GM12878 (cell line): ENCODE data around the gene TSSK2. TPM values are rescaled to one million over a fixed set of nuclear protein-coding genes. Genes with fewer than 3 reads are reported as not detected.

Experiments
- ATAC-seq: fragments of 200-7000 bp; cut with Tn5 transposase; 3 replicates; pipeline ENCODE4 v1.9.1; 2020; ENCODE audit warnings: mild to moderate bottlenecking, moderate library complexity
- BruUV-seq: library from RNA; stranded (reverse); fragments of 400-500 nt; replicated peaks from 2 replicates; lab custom pipeline; 2021; lab: Mats Ljungman, UMichigan
- CTCF ChIA-PET: fragments of 300-600 bp; sonication (Branson Sonifier 250); formaldehyde crosslinking; extraction: SDS; loops from one replicate; lab custom pipeline; 2021; ENCODE audit warnings: inconsistent platforms; lab: Yijun Ruan, JAX
- POLR2A ChIA-PET: fragments of 350-600 bp; formaldehyde crosslinking; extraction: SDS; loops from one replicate; lab custom pipeline; 2021; ENCODE audit warnings: inconsistent platforms; lab: Charles Lee
- RAD21 ChIA-PET: fragments of 300-600 bp; sonication (Branson Sonifier 250); formaldehyde crosslinking; loops from one replicate; lab custom pipeline; 2023; ENCODE audit warnings: antibody characterized with exemption; ENCODE audit not compliant: unreplicated experiment; lab: Charles Lee
- SMC1A ChIA-PET: fragments of 300-600 bp; sonication (Branson Sonifier 250); formaldehyde crosslinking; loops from one replicate; lab custom pipeline; 2023; ENCODE audit not compliant: unreplicated experiment, uncharacterized antibody; lab: Charles Lee
- DNase-seq: peaks from one replicate; pipeline ENCODE4 v3.0.0-alpha.2; 2011; ENCODE audit warnings: low read depth, low spot score
- FAIRE-seq: peaks from 3 replicates; lab custom pipeline; 2011; peaks lifted over from hg19 to GRCh38; lab: Jason Lieb, UNC
- H2AFZ ChIP-seq: 2 replicates; pipeline ENCODE4 v1.6.0; 2011; ENCODE audit warnings: low read depth, low read length, control low read depth; ENCODE audit not compliant: control insufficient read depth
- H3K27ac ChIP-seq: 2 replicates; pipeline ENCODE4 v1.5.1; 2011; ENCODE audit warnings: control low read depth; ENCODE audit not compliant: control insufficient read depth, insufficient read depth
- H3K27me3 ChIP-seq, 2 experiments: replicated peaks in 1 of 2; 2 replicates each; pipeline versions ENCODE4 v1.6.0 to v1.6.1; 2011; ENCODE audit warnings: low read length in 1 of 2; ENCODE audit not compliant: control insufficient read depth in 2 of 2, insufficient read depth in 2 of 2
- H3K36me3 ChIP-seq, 2 experiments: 2 replicates each; pipeline ENCODE4 v1.5.1; 2011; ENCODE audit warnings: low read length in 1 of 2; ENCODE audit not compliant: control insufficient read depth in 2 of 2, insufficient read depth in 2 of 2
- H3K4me1 ChIP-seq: 2 replicates; pipeline ENCODE4 v1.6.1; 2011; ENCODE audit warnings: mild to moderate bottlenecking, low read length, moderate library complexity, mixed read lengths; ENCODE audit not compliant: control insufficient read depth, insufficient read depth
- H3K4me2 ChIP-seq: 2 replicates; pipeline ENCODE4 v1.6.0; 2011; ENCODE audit warnings: control low read depth; ENCODE audit not compliant: control insufficient read depth, insufficient read depth
- H3K4me3 ChIP-seq: fragments of 200-600 bp; sonication (generic); 2 replicates; pipeline ENCODE4 v1.5.1; 2016
- H3K79me2 ChIP-seq: 2 replicates; pipeline ENCODE4 v1.6.0; 2011; ENCODE audit warnings: low read length; ENCODE audit not compliant: control insufficient read depth, insufficient read depth
- H3K9ac ChIP-seq: 2 replicates; pipeline ENCODE4 v1.8.0; 2011; ENCODE audit warnings: low read length, control low read depth, mixed read lengths; ENCODE audit not compliant: control insufficient read depth, insufficient read depth
- H3K9me3 ChIP-seq: replicated peaks from 3 replicates; pipeline ENCODE4 v1.5.1; 2011; ENCODE audit warnings: mild to moderate bottlenecking, low read length; ENCODE audit not compliant: control insufficient read depth, insufficient read depth
- H4K20me1 ChIP-seq: 2 replicates; pipeline ENCODE4 v1.6.0; 2011; ENCODE audit not compliant: control insufficient read depth, insufficient read depth
- ATF2 ChIP-seq: IDR thresholded peaks from 2 replicates; pipeline ENCODE4 v1.6.1; 2012; ENCODE audit warnings: low read length, inconsistent platforms
- BCL3 ChIP-seq: IDR thresholded peaks from 2 replicates; pipeline ENCODE4 v1.6.1; 2011; ENCODE audit warnings: borderline replicate concordance, low read depth, mild to moderate bottlenecking, moderate library complexity, low read length; ENCODE audit not compliant: insufficient read depth, poor library complexity, severe bottlenecking
- BCLAF1 ChIP-seq: fragments of 450-650 bp; IDR thresholded peaks from 2 replicates; pipeline ENCODE4 v1.6.1; 2017; ENCODE audit warnings: antibody characterized with exemption, mild to moderate bottlenecking, moderate library complexity
- CREM ChIP-seq: IDR thresholded peaks from 2 replicates; pipeline ENCODE4 v1.6.1; 2014; ENCODE audit warnings: antibody characterized with exemption, low read depth
- EED ChIP-seq: sonication (generic); IDR thresholded peaks from 2 replicates; pipeline ENCODE4 v1.6.1; 2016; ENCODE audit warnings: antibody characterized with exemption, low read depth
- EZH2 ChIP-seq: IDR thresholded peaks from 2 replicates; pipeline ENCODE4 v1.6.1; 2012; ENCODE audit warnings: low read depth, mild to moderate bottlenecking, control low read depth, inconsistent platforms, low read length, borderline replicate concordance; ENCODE audit not compliant: control insufficient read depth
- MTA2 ChIP-seq: fragments of 450-650 bp; IDR thresholded peaks from 2 replicates; pipeline ENCODE4 v1.6.1; 2016; ENCODE audit warnings: low read depth, mild to moderate bottlenecking, moderate library complexity
- MTA3 ChIP-seq: IDR thresholded peaks from 2 replicates; pipeline ENCODE4 v1.6.1; 2012; ENCODE audit warnings: low read length, inconsistent platforms, borderline replicate concordance
- NFYB ChIP-seq: IDR thresholded peaks from 2 replicates; pipeline ENCODE4 v1.6.1; 2011; ENCODE audit warnings: low read depth, mild to moderate bottlenecking, low read length, improper control_type of control experiment, moderate library complexity; ENCODE audit not compliant: insufficient read depth
- POU2F2 ChIP-seq: IDR thresholded peaks from 3 replicates; pipeline ENCODE4 v1.6.1; 2011; ENCODE audit warnings: low read depth, mild to moderate bottlenecking, low read length, borderline replicate concordance
- TAF1 ChIP-seq: IDR thresholded peaks from 2 replicates; pipeline ENCODE4 v1.6.1; 2011; ENCODE audit warnings: mild to moderate bottlenecking, low read depth, low read length, borderline replicate concordance
- ZNF274 ChIP-seq: IDR thresholded peaks from one replicate; pipeline ENCODE4 v1.8.0; 2011; ENCODE audit not compliant: insufficient read length, insufficient read depth
- WGBS: methylation state at CpG from one replicate; pipeline ENCODE4 v1.1.6; 2016; ENCODE audit warnings: low lambda C conversion rate; ENCODE audit not compliant: insufficient replicate concordance, insufficient coverage; ENCODE audit errors: missing lambda C conversion rate; 5-methylcytosine and 5-hydroxymethylcytosine counted together
- in situ Hi-C: fragments of 300-500 bp; cut with MboI; formaldehyde crosslinking; loops from 9 replicates; pipeline ENCODE4 v1.14.3; 2018; ENCODE audit warnings: mixed read lengths
- intact Hi-C: fragments of 100-400 bp; cut with micrococcal nuclease; formaldehyde crosslinking; loops from one replicate; pipeline ENCODE4 v1.14.2; 2022; ENCODE audit not compliant: unreplicated experiment
- polyA plus RNA-seq, 11 experiments: library from polyadenylated mRNA; depleted of rRNA in 4 of 11; unstranded in 6 of 11; stranded (reverse) in 5 of 11; fragments of >200 nt; fragmentation: Nextera tagmentation in 4 of 11; fragmentation: Illumina TruSeq in 1 of 11; extraction: Ambion mirVana in 4 of 11; extraction: Trizol in 1 of 11; gene quantifications; 1 replicate in 1 of 11; 2 replicates in 10 of 11; pipeline versions ENCODE4 v1.2.1 to v1.2.3, GENCODE V29; 2011 to 2016; ENCODE audit warnings: inconsistent platforms in 2 of 11, missing spikeins in 2 of 11, low read depth in 1 of 11
- total RNA-seq, 4 experiments: library from RNA; depleted of rRNA in 3 of 4; stranded (reverse); fragments of >200 nt in 3 of 4; fragmentation: Illumina TruSeq in 1 of 4; extraction: Trizol in 1 of 4; gene quantifications; 2 replicates each; pipeline versions ENCODE4 v1.2.1 to v1.2.3, GENCODE V29; 2013 to 2021
- TF ChIP-seq, protein P1 (sequence below): IDR thresholded peaks from 2 replicates; pipeline ENCODE4 v1.6.1; 2011; ENCODE audit warnings: low read depth, mild to moderate bottlenecking, low read length, moderate library complexity, borderline replicate concordance; ENCODE audit errors: extremely low read depth

The TSSK2 gene
- total and polyA plus RNA-seq, 10 of the 15 experiments (the other 5 are each of a cell fraction or from before 2014, with no cell fraction given) = 0.03 to 0.17 TPM; not detected in 8

- SMC1A ChIA-PET = no interaction called here
- in situ Hi-C loops = no loop called here
- CTCF ChIA-PET = interaction anchor here (1.2 kb wide), 1 partner anchor 25 kb away, joined by 4 read pairs; no protein-coding TSS in a partner anchor
Measured at GRCh38 chr22:19082793-19083192, 48.3 kb upstream of the TSSK2 start.

More at GRCh38 chr22:19082793-19083192, 48.3 kb upstream of the TSSK2 start:
- no peak overlapping the region for H3K27ac ChIP-seq
- 83% methylated on average over 12 of the region's 13 CpGs for WGBS
- H3K79me2 ChIP-seq = no peaks in the 10 kb centered on the region
- RAD21 ChIA-PET = no interaction called here
- no peak for FAIRE-seq
- H3K9ac ChIP-seq = no peak overlapping the region
- H3K36me3 ChIP-seq = peaks cover 0 to 7% of the 10 kb centered on the region in 2 experiments
- no peaks in the 10 kb centered on the region for H3K9me3 ChIP-seq
- TF ChIP-seq BCLAF1 (no peak), EZH2 (no peak), MTA3 (no peak), EED (no peak), ZNF274 (no peak), BCL3 (no peak), ATF2 (no peak), CREM (no peak), MTA2 (no peak), NFYB (no peak), TAF1 (no peak), POU2F2 (no peak)
- TF ChIP-seq, protein P1, sequence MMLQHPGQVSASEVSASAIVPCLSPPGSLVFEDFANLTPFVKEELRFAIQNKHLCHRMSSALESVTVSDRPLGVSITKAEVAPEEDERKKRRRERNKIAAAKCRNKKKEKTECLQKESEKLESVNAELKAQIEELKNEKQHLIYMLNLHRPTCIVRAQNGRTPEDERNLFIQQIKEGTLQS = no peak
- TF ChIP-seq, all 136 proteins: peak for 0
- intact Hi-C loops = no loop called here
- Histone ChIP-seq H3K4me1 (peaks cover 14% of the 10 kb centered on the region), H3K4me3 (no peak overlapping the region), H2AFZ (no peak overlapping the region), H3K4me2 (no peak overlapping the region), H3K27me3 (no peaks in the 10 kb centered on the region), H4K20me1 (peaks cover 2% of the 10 kb centered on the region; the same call in 1 of the 2 replicates)
- POLR2A ChIA-PET = interaction anchor here (0.7 kb wide), 1 partner anchor 36 kb away, joined by 3 read pairs; no protein-coding TSS in a partner anchor
- DNase-seq (no peak), ATAC-seq (no peak)
- BruUV-seq = no TSS peak
